Ishikawa (cell line): ENCODE data around the gene CISTR.

ENCODE experiments used
- CEBPB ChIP-seq: IDR thresholded peaks from 2 replicates; pipeline ENCODE4 v1.6.1; 2012
- NFIC ChIP-seq: IDR thresholded peaks from 2 replicates; pipeline ENCODE4 v1.6.1; 2012
- YY1 ChIP-seq: IDR thresholded peaks from 2 replicates; pipeline ENCODE4 v1.6.1; 2012; ENCODE audit warnings: low read depth
- ZBTB7A ChIP-seq: IDR thresholded peaks from 2 replicates; pipeline ENCODE4 v1.6.1; 2012; ENCODE audit warnings: low read depth
- TF ChIP-seq, protein P1 (sequence below): IDR thresholded peaks from 2 replicates; pipeline ENCODE4 v1.6.1; 2012
- TF ChIP-seq, protein P2 (sequence below): IDR thresholded peaks from 2 replicates; pipeline ENCODE4 v1.6.1; 2012
- TF ChIP-seq, protein P3 (sequence below): IDR thresholded peaks from 2 replicates; pipeline ENCODE4 v1.6.1; 2012; ENCODE audit warnings: low read depth, mild to moderate bottlenecking

DNA sequence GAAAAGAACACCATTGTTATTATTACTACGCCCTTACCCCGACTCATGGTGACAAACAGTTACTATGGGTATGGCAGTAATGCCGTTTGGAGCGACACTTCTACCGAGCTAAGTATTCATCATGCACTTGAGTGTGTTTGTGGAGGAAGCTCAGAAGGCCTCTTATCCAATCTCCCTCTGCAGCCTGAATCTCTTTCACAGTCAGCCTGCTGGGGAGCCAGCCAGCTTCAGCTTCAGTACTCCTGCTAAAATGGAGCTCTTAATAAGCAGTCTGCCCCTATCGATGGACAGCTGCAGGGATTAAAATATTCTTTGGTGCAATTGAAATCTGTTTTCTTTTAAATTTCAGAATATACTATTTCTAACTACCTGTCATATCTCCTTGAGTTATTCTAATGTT is 51.2 kb downstream of the CISTR start:
- TF ChIP-seq NFIC (no peak), ZBTB7A (no peak), CEBPB (no peak), YY1 (no peak)
- TF ChIP-seq, protein P1, sequence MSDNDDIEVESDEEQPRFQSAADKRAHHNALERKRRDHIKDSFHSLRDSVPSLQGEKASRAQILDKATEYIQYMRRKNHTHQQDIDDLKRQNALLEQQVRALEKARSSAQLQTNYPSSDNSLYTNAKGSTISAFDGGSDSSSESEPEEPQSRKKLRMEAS, result no peak
- TF ChIP-seq, protein P2, sequence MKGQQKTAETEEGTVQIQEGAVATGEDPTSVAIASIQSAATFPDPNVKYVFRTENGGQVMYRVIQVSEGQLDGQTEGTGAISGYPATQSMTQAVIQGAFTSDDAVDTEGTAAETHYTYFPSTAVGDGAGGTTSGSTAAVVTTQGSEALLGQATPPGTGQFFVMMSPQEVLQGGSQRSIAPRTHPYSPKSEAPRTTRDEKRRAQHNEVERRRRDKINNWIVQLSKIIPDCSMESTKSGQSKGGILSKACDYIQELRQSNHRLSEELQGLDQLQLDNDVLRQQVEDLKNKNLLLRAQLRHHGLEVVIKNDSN, result no peak
- TF ChIP-seq, protein P3, sequence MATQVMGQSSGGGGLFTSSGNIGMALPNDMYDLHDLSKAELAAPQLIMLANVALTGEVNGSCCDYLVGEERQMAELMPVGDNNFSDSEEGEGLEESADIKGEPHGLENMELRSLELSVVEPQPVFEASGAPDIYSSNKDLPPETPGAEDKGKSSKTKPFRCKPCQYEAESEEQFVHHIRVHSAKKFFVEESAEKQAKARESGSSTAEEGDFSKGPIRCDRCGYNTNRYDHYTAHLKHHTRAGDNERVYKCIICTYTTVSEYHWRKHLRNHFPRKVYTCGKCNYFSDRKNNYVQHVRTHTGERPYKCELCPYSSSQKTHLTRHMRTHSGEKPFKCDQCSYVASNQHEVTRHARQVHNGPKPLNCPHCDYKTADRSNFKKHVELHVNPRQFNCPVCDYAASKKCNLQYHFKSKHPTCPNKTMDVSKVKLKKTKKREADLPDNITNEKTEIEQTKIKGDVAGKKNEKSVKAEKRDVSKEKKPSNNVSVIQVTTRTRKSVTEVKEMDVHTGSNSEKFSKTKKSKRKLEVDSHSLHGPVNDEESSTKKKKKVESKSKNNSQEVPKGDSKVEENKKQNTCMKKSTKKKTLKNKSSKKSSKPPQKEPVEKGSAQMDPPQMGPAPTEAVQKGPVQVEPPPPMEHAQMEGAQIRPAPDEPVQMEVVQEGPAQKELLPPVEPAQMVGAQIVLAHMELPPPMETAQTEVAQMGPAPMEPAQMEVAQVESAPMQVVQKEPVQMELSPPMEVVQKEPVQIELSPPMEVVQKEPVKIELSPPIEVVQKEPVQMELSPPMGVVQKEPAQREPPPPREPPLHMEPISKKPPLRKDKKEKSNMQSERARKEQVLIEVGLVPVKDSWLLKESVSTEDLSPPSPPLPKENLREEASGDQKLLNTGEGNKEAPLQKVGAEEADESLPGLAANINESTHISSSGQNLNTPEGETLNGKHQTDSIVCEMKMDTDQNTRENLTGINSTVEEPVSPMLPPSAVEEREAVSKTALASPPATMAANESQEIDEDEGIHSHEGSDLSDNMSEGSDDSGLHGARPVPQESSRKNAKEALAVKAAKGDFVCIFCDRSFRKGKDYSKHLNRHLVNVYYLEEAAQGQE, result no peak
